Osteoblast (primary cell): ENCODE results near the gene COX14. TPM values are rescaled to one million over a fixed set of nuclear protein-coding genes. Genes with fewer than 3 reads are reported as not detected.
A peak's percentile ranks its signal among the peaks of the same experiment; 100 is the strongest.

ENCODE experiments used
- DNase-seq: peaks from one replicate; pipeline ENCODE4 v3.0.0; 2011; ENCODE audit warnings: low spot score, mixed read lengths; ENCODE audit not compliant: insufficient read length; ENCODE audit errors: missing footprints
- H2AFZ ChIP-seq: 2 replicates; pipeline ENCODE4 v1.6.0; 2011; ENCODE audit warnings: mild to moderate bottlenecking, low read length
- H3K27ac ChIP-seq: 2 replicates; pipeline ENCODE4 v1.5.1; 2011; ENCODE audit warnings: mild to moderate bottlenecking, low read depth, low read length, moderate library complexity
- H3K27me3 ChIP-seq: 2 replicates; pipeline ENCODE4 v1.6.0; 2012; ENCODE audit warnings: mild to moderate bottlenecking, control low read depth, inconsistent platforms, low read length, moderate library complexity; ENCODE audit not compliant: insufficient read depth
- H3K36me3 ChIP-seq: 2 replicates; pipeline ENCODE4 v1.5.1; 2011; ENCODE audit warnings: mild to moderate bottlenecking, low read length, control low read depth, moderate library complexity; ENCODE audit not compliant: insufficient read depth
- H3K4me1 ChIP-seq: 2 replicates; pipeline ENCODE4 v1.5.1; 2011; ENCODE audit warnings: mild to moderate bottlenecking, low read length, control low read depth, moderate library complexity; ENCODE audit not compliant: insufficient read depth
- H3K4me2 ChIP-seq: 2 replicates; pipeline ENCODE4 v1.6.0; 2011; ENCODE audit warnings: mild to moderate bottlenecking, low read length; ENCODE audit not compliant: insufficient read depth
- H3K4me3 ChIP-seq: fragments of 200-600 bp; sonication (generic); 3 replicates; pipeline ENCODE4 v1.5.1; 2012; ENCODE audit warnings: mild to moderate bottlenecking, low read length, inconsistent platforms; ENCODE audit not compliant: insufficient read depth
- H3K79me2 ChIP-seq: 2 replicates; pipeline ENCODE4 v1.6.0; 2012; ENCODE audit warnings: mild to moderate bottlenecking, low read length, control low read depth, inconsistent platforms; ENCODE audit not compliant: insufficient read depth
- H3K9me3 ChIP-seq: 2 replicates; pipeline ENCODE4 v1.5.1; 2011; ENCODE audit warnings: low read depth, low read length, control low read depth
- H4K20me1 ChIP-seq: 2 replicates; pipeline ENCODE4 v1.6.0; 2012; ENCODE audit warnings: mild to moderate bottlenecking, low read length, control low read depth; ENCODE audit not compliant: insufficient read depth
- CTCF ChIP-seq: IDR thresholded peaks from 2 replicates; pipeline ENCODE4 v1.5.1; 2011; ENCODE audit warnings: mild to moderate bottlenecking, low read depth, low read length, moderate library complexity; ENCODE audit errors: extremely low read depth
- total RNA-seq: library from RNA; depleted of rRNA; stranded (reverse); fragments of >200 nt; gene quantifications from 2 replicates; pipeline ENCODE4 v1.2.3, GENCODE V29; 2012

The COX14 gene
- total RNA-seq, 1 donor: 29.0 TPM

- H3K9me3 ChIP-seq: no peaks in the 10 kb centered on the region
- H3K36me3 ChIP-seq: peaks cover 53% of the 10 kb centered on the region
- no peak for TF ChIP-seq CTCF
- peak; percentile 95 for DNase-seq
- no peaks in the 10 kb centered on the region for H3K27me3 ChIP-seq
- peaks cover 20% of the 10 kb centered on the region for H3K79me2 ChIP-seq
- peak overlapping the region; percentile 36 for H3K27ac ChIP-seq
- H3K4me2 ChIP-seq: peak overlapping the region; percentile 47
- peaks cover 13% of the 10 kb centered on the region for H4K20me1 ChIP-seq
- no peak overlapping the region for H2AFZ ChIP-seq
- H3K4me1 ChIP-seq: peaks cover 26% of the 10 kb centered on the region
- H3K4me3 ChIP-seq: no peak overlapping the region
These were observed 24.0 kb upstream of the COX14 start for GRCh38 chr12:50087995-50088394.

- Histone ChIP-seq H3K4me2 (peak overlapping the region; percentile 38), H3K9me3 (no peaks in the 10 kb centered on the region), H3K79me2 (peaks cover 20% of the 10 kb centered on the region), H4K20me1 (peaks cover 13% of the 10 kb centered on the region), H3K27ac (peak overlapping the region; percentile 36), H3K27me3 (no peaks in the 10 kb centered on the region), H3K36me3 (peaks cover 57% of the 10 kb centered on the region), H2AFZ (no peak overlapping the region), H3K4me3 (no peak overlapping the region), H3K4me1 (peaks cover 26% of the 10 kb centered on the region)
- DNase-seq: no peak
- peak; percentile 75 for TF ChIP-seq CTCF
These were observed 23.3 kb upstream of the COX14 start for GRCh38 chr12:50088577-50089335.

DNA sequence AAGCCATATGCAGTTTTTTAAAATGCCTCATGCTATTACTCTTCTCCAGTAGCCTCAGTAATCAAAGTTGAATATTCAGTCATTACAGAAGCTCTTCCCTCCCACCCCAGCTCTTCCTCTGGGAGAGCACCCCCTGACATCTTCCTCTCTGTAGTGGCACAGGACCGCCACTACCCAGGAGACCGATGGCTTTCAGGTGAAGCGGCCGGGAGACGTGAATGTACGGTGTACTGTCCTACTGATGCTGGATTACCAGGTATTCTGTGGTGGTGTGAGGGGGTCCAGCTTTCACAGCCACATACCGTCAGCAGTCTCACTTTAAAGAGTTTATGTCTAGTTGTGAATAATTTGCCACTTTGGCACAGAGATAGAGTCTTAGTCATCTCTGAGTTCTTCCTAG, 22.3 kb upstream of the COX14 start:
- no peak for DNase-seq
- no peaks in the 10 kb centered on the region for H3K9me3 ChIP-seq
- no peak overlapping the region for H3K27ac ChIP-seq
- peaks cover 67% of the 10 kb centered on the region for H3K36me3 ChIP-seq
- no peak for TF ChIP-seq CTCF
- no peaks in the 10 kb centered on the region for H3K27me3 ChIP-seq
- peaks cover 13% of the 10 kb centered on the region for H4K20me1 ChIP-seq
- H3K79me2 ChIP-seq: peaks cover 15% of the 10 kb centered on the region
- H3K4me2 ChIP-seq: no peak overlapping the region
- no peak overlapping the region for H3K4me3 ChIP-seq
- peaks cover 24% of the 10 kb centered on the region for H3K4me1 ChIP-seq
- no peak overlapping the region for H2AFZ ChIP-seq

DNA sequence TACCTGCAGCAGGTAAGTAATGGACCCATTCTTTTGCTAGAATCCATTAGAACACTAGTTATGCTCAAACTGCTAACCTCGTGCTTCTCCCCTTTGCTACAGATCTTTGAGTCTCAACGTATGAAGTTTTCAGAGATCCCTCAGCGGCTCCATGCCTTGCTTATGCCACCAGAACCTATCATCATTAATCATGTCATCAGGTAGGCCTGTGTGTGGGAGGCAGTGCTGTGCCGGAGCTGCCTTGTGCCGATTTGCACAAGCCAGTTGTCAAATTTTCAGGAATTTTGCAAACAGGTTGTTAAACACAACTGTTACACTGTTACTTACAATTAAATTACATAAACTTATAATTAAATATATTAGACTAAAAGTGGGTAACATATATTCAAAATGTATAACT, 21.6 kb upstream of the COX14 start:
- Histone ChIP-seq H3K9me3 (no peaks in the 10 kb centered on the region), H3K36me3 (peaks cover 72% of the 10 kb centered on the region), H3K27ac (no peak overlapping the region), H3K27me3 (no peaks in the 10 kb centered on the region), H3K4me3 (no peak overlapping the region), H3K4me2 (no peak overlapping the region), H2AFZ (no peak overlapping the region), H4K20me1 (peaks cover 13% of the 10 kb centered on the region), H3K79me2 (peaks cover 12% of the 10 kb centered on the region), H3K4me1 (peaks cover 22% of the 10 kb centered on the region)
- no peak for TF ChIP-seq CTCF
- DNase-seq: no peak
